GM19043 (cell line): ENCODE results near the gene PRKCQ.
"Not testable (repeated sequence)": the region's sequence is repeated elsewhere in the genome, so short reads cannot be mapped to it uniquely, and the experiment has no call there.

Experiments used
- ATAC-seq: cut with Tn5 transposase; IDR thresholded peaks from one replicate; pipeline ENCODE4 v1.9.1; 2021; ENCODE audit warnings: low read depth; ENCODE audit not compliant: unreplicated experiment

PRKCQ gene

DNA sequence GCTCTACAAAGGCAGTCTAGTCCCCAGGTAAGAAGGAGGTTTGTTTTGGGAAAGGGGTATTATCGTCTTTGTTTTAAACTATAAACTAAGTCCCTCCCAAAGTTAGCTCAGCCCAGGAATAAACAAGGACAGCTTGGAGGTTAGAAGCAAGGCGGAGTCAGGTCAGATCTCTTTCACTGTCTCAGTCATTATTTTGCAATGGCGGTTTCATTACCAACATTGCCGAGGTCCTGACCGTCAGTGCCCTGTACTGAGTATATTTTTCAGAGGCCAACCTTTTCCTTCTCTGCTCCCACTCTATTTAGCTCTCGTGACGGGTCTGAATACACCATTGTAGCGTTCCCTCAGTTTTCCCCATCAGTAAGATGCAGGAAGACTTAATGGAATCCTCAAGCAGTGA is 184.5 kb downstream of the PRKCQ start:
- ATAC-seq: no peak

- no peak for ATAC-seq
Observed at GRCh38 chr10:6394084-6394483, 186.0 kb downstream of the PRKCQ start.

- no peak for ATAC-seq
Observed at GRCh38 chr10:6393168-6393567, 186.9 kb downstream of the PRKCQ start.

- ATAC-seq: no peak
Observed at GRCh38 chr10:6390213-6390845, 189.7 kb downstream of the PRKCQ start.

- ATAC-seq: no peak
Observed at GRCh38 chr10:6388261-6388893, 191.7 kb downstream of the PRKCQ start.

DNA sequence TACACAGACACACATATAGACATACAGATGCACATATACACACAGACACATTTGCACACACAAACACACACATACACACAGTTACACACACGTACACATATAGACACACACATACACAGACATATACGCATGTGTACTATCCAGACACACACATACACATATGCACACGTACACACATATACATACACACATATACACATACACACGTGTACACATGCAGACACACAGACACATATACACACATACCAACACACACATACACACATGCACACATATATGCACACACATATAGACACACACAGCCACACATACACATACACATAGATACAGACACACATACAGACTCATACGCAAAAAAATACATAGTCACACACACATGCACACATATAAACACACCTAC is 193.1 kb downstream of the PRKCQ start:
- no peak for ATAC-seq

GRCh38 chr10:6386346-6386745 is 193.7 kb downstream of the PRKCQ start:
- ATAC-seq: no peak

DNA sequence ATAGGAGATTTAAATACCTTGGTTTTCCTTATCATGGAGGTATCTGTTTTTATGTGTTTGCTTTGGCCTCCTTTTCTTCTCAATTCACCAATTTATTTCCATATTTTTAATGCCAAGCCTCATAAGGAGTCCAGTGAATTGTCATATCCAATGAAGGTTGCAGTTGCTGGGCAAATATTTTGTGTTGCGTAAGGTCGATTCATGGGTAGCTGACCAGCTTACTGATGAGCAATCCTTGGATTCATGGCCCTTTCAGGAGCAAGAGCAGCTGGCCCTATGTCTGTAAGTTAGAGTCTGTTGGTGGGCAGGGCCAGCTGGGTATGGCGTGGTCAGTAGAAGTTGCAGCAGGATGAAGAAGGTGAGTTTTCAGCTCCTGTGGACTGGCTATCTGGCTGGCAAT is 194.4 kb downstream of the PRKCQ start:
- ATAC-seq: no peak

GRCh38 chr10:6384847-6385246 is 195.2 kb downstream of the PRKCQ start:
- no peak for ATAC-seq

GRCh38 chr10:6384031-6384430 is 196.0 kb downstream of the PRKCQ start:
- no peak for ATAC-seq

DNA sequence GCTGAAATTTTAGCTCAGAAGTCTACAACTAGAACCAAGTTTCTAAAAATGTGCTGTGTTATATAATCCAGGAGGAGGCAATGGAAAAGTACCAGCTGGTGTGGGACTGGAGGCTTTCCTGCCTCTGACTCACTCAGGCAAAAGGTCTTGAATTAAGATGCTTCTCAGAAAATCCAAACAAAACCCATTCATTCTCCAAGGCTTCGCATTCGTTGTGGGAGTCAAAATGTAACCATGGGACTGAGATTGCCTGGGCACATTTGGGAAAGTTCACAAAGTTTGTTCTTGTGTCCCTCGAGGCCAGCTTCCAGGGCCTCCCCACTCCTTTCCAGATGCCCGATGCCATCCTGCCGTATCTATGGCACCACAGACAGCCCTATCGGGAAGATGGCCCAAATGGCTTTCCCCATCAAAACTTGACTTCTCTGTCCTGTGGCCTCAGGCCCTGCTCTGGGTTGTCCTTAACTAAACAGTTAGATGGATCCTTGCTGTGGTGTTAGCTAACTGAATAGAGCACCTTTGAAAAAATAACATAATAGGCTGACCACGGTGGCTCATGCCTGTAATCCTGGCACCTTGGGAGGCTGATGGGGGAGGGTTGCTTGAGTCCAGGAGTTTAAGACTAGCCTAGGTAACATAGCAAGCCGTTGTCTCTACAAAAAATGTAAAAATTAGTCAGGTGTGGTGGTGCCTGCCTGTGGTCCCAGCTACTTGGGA is 196.8 kb downstream of the PRKCQ start:
- no peak for ATAC-seq

DNA sequence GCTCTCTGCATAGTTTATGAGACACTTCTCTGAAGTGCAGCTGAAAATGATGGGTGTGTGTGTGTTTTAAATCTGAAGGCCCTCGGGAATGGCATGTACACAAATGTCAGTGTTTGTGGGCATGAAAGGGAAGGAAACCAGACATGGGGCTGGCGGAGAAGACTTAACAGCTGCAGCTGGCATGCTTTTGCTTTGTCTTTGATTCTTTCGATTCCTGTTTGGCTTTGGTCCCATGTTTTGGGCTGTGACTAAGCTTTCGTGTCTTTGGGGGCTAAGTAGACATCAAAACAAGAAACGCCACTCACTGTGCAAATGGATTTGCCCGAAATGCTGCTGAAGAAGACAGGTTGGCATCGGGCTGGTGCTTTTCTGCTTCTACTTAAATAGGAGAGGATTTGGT is 198.0 kb downstream of the PRKCQ start:
- peak; percentile 80 for ATAC-seq

DNA sequence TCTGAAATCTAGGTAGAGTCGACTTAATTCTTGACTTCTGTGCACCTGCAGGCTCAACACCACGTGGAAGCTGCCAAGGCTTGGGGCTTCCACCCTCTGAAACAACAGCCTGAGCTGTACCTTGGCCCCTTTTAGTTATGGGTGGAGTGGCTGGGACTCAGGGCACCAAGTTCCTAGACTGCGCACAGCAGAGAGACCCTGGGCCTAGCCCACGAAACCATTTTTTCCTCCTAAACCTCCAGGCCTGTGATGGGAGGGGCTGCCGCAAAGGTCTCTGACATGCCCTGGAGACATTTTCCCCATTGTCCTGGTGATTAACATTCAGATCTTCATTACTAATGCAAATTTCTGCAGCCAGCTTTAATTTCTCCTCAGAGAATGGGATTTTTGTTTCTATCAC is 199.6 kb downstream of the PRKCQ start:
- ATAC-seq: not testable (repeated sequence)

DNA sequence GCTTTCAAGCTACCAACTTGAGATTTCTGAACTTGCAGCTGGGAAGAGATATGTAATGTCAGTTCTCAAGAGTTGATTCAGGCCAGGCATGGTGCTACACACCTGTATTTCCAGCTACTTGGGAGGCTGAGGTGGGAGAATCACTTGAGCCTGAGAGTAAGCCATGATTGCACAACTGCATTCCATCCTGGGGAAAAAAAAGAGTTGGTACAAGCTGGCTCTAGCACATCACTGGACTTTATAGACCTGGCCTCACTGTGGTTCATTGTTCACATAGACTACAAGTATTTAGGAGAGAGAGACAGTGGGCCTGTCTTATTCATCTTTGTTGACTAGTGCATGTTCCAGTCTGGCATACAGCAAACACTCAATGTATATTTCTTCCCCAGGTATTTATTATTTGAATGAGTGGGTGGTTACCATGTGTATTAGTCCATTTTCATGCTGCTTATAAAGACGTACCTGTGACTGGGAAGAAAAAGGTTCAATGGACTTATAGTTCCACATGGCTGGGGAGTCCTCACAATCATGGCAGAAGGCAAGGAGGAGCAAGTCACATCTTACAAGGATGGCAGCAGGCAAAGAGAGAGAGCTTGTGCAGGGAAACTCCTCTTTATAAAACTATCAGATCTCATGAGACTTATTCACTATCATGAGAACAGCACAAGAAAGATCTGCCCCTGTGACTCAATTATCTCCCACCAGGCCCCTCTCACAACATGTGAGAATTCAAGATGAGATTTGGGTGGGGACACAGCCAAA is 200.9 kb downstream of the PRKCQ start:
- no peak for ATAC-seq
